Stomach smooth muscle (tissue), 2 donors: ENCODE data around the gene COQ10B.
"Not testable (repeated sequence)": the region's sequence is repeated elsewhere in the genome, so short reads cannot be mapped to it uniquely, and the experiment has no call there.

ENCODE experiments used
- H3K27ac ChIP-seq: one replicate; pipeline ENCODE4 v1.7.0; 2013; ENCODE audit warnings: mild to moderate bottlenecking, low read length, inconsistent platforms
- H3K27me3 ChIP-seq, 2 donors: one replicate each; pipeline ENCODE4 v1.7.0; 2013; ENCODE audit warnings: low read length in 2 of 2; ENCODE audit not compliant: insufficient read depth in 2 of 2, control insufficient read depth in 1 of 2
- H3K36me3 ChIP-seq, 2 donors: one replicate each; pipeline ENCODE4 v1.7.0; 2013; ENCODE audit warnings: low read length in 2 of 2; ENCODE audit not compliant: control insufficient read depth in 2 of 2, insufficient read depth in 2 of 2
- H3K4me1 ChIP-seq: one replicate; pipeline ENCODE4 v1.7.0; 2013; ENCODE audit warnings: low read length; ENCODE audit not compliant: control insufficient read depth, insufficient read depth
- H3K4me3 ChIP-seq, 2 donors: one replicate each; pipeline ENCODE4 v1.7.0; 2013; ENCODE audit warnings: low read length in 2 of 2
- H3K9ac ChIP-seq, 2 donors: one replicate each; pipeline ENCODE4 v1.7.0; 2013; ENCODE audit warnings: low read length in 2 of 2, mild to moderate bottlenecking in 1 of 2
- H3K9me3 ChIP-seq, 2 donors: one replicate each; pipeline ENCODE4 v1.7.0; 2013; ENCODE audit warnings: low read length in 2 of 2; ENCODE audit not compliant: control insufficient read depth in 2 of 2
- donor health status: healthy.
- donor health status: Pancreatic carcinoma.

Gene COQ10B

DNA sequence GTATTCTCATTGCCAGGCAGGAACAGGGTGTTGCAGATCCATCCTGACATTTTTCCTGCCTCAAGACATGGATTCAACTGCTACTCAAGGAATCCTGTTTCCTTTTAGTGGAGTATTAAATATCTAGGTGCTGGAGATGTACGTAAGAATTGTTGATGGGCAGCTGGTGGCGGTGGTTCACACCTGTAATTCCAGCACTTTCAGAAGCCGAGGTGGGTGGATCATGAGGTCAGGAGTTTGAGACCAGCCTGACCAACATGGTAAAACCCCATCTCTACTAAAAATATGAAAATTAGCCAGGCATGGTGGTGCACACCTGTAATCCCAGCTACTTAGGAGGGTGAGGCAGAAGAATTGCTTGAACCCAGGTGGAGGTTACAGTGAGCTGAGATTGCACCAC lies 30.9 kb downstream of the COQ10B start:
- not testable (repeated sequence) for H3K4me3 ChIP-seq, H3K9me3 ChIP-seq, H3K27me3 ChIP-seq, H3K9ac ChIP-seq, H3K27ac ChIP-seq, H3K4me1 ChIP-seq
- peaks cover 19 to 26% of the 10 kb centered on the region in 2 donors for H3K36me3 ChIP-seq

DNA sequence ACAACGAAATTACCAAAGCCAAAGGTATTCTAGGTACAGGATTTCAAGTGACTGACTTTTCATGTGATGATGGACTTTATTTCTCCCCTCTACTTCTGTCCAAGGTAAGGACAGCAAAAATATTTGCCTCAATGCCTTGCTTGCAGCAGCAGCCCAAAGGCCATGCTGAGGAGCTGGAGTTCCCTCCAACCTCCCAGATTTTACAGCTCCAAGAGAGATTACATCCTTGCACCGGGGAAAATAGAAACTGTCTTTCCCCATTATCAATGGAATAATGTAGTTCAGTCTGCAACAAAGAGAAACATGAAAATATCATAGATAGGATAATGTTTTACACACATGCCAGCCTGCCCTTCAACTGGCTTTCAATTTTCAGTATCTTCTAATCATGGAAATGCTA lies 32.8 kb downstream of the COQ10B start:
- H3K4me1 ChIP-seq = no peaks in the 10 kb centered on the region
- H3K27ac ChIP-seq = no peak overlapping the region
- peaks cover 32 to 43% of the 10 kb centered on the region in 2 donors for H3K36me3 ChIP-seq
- no peak overlapping the region for H3K9ac ChIP-seq
- H3K27me3 ChIP-seq = no peaks in the 10 kb centered on the region
- H3K9me3 ChIP-seq = no peaks in the 10 kb centered on the region
- no peak overlapping the region for H3K4me3 ChIP-seq

DNA sequence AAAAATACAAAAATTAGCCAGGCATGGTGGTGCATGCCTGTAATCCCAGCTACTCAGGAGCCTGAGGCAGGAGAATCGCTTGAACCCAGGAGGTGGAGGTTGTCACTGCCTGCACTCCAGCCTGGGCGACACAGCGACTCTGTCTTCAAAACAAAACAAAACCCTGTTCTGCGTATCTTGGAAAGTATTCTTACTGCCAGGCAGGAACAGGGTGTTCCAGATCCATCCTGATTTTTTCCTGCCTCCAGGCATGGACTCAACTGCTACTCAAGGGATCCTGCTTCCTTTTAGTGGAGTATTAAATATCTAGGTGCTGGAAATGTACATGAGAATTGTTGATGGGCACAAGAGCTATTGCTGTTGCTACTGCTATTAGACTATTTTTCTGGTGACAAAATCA lies 34.0 kb downstream of the COQ10B start:
- peaks cover 40 to 51% of the 10 kb centered on the region in 2 donors for H3K36me3 ChIP-seq
- H3K27ac ChIP-seq = no peak overlapping the region
- H3K27me3 ChIP-seq = no peaks in the 10 kb centered on the region
- no peaks in the 10 kb centered on the region for H3K4me1 ChIP-seq
- H3K9ac ChIP-seq = no peak overlapping the region
- no peaks in the 10 kb centered on the region for H3K9me3 ChIP-seq
- no peak overlapping the region for H3K4me3 ChIP-seq

GRCh38 chr2:197495433-197496134 lies 42.2 kb downstream of the COQ10B start:
- Histone ChIP-seq H3K36me3 (peaks cover 40 to 54% of the 10 kb centered on the region in 2 donors), H3K27ac (no peak overlapping the region), H3K4me1 (peaks cover 10% of the 10 kb centered on the region), H3K27me3 (no peaks in the 10 kb centered on the region), H3K4me3 (no peak overlapping the region), H3K9ac (no peak overlapping the region), H3K9me3 (no peaks in the 10 kb centered on the region)

GRCh38 chr2:197496695-197497094 lies 43.3 kb downstream of the COQ10B start:
- no peaks in the 10 kb centered on the region for H3K9me3 ChIP-seq
- no peaks in the 10 kb centered on the region for H3K27me3 ChIP-seq
- no peak overlapping the region for H3K4me3 ChIP-seq
- peaks cover 33 to 45% of the 10 kb centered on the region in 2 donors for H3K36me3 ChIP-seq
- H3K9ac ChIP-seq = no peak overlapping the region
- peaks cover 12% of the 10 kb centered on the region for H3K4me1 ChIP-seq
- H3K27ac ChIP-seq = no peak overlapping the region

GRCh38 chr2:197497326-197497725 lies 44.0 kb downstream of the COQ10B start:
- Histone ChIP-seq H3K9me3 (no peaks in the 10 kb centered on the region), H3K4me3 (no peak overlapping the region), H3K4me1 (peaks cover 18% of the 10 kb centered on the region), H3K36me3 (peaks cover 29 to 44% of the 10 kb centered on the region in 2 donors), H3K9ac (no peak overlapping the region), H3K27ac (no peak overlapping the region), H3K27me3 (no peaks in the 10 kb centered on the region)

GRCh38 chr2:197498235-197498936 lies 45.0 kb downstream of the COQ10B start:
- peaks cover 27 to 37% of the 10 kb centered on the region in 2 donors for H3K36me3 ChIP-seq
- no peaks in the 10 kb centered on the region for H3K9me3 ChIP-seq
- H3K27ac ChIP-seq = peak overlapping the region; percentile 87
- H3K9ac ChIP-seq = peak overlapping the region; percentile 75 to 90
- no peaks in the 10 kb centered on the region for H3K27me3 ChIP-seq
- peak overlapping the region; percentile 55 to 88 for H3K4me3 ChIP-seq
- H3K4me1 ChIP-seq = peaks cover 19% of the 10 kb centered on the region

DNA sequence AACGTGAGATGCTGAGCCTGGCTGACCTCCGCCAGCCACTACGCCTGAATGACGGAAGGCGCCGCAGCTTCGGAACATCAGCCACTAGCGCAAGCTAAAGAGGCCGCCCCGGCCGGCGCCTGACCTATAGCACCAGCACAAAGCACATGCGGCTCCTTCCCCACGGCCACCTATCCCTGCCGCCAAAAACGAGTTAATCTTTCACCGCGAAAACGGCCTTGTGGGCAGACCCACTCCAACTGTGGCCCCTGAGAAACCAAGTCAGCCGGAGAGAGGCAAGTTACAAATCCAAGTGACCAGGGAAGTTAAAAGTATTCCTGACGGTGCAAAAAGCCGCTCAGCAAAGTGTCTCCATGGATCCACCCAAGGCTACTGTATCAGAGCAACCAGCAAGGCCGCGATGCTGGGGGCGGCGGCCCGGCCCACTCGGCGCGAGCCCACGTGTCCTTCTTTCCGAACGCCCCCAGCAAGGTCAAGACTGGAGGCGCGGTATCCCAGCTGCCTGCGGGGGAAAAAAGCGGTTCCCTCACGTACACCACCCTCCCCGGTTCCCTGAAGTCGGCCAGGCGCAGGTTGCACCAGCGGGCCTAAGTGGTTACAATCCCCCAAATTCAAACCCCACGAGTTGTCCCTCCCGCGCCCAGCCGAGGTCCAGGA lies 45.7 kb downstream of the COQ10B start:
- no peaks in the 10 kb centered on the region for H3K9me3 ChIP-seq

GRCh38 chr2:197499594-197500502 lies 46.5 kb downstream of the COQ10B start, which contains the start of the genes HSPD1 and HSPE1:
HSPD1 (minus strand) TSS chr2:197499840; CDS start chr2:197498848, 992 bp downstream.
HSPE1 (plus strand) TSS chr2:197500379; CDS start chr2:197500437, 58 bp downstream.
- peak within 1 kb of the TSS; percentile 90 to 91 for H3K9ac ChIP-seq
- H3K27ac ChIP-seq = peak within 1 kb of the TSS; percentile 87
- peaks cover 19% of the 10 kb centered on the region for H3K4me1 ChIP-seq
- peaks cover 21 to 33% of the 10 kb centered on the region in 2 donors for H3K36me3 ChIP-seq
- H3K27me3 ChIP-seq = no peaks in the 10 kb centered on the region
- no peaks in the 10 kb centered on the region for H3K9me3 ChIP-seq
- H3K4me3 ChIP-seq = peak within 1 kb of the TSS; percentile 88 to 94

More for the DNA sequence above, 45.7 kb downstream of the COQ10B start:
- Histone ChIP-seq H3K27ac (peak overlapping the region; percentile 87), H3K4me1 (peaks cover 19% of the 10 kb centered on the region), H3K4me3 (peak overlapping the region; percentile 55 to 88), H3K9ac (peak overlapping the region; percentile 75 to 90), H3K27me3 (no peaks in the 10 kb centered on the region), H3K36me3 (peaks cover 25 to 35% of the 10 kb centered on the region in 2 donors)
